HepG2 (cell line): ENCODE results near the gene ATP5PF. TPM values are rescaled to one million over a fixed set of nuclear protein-coding genes. Genes with fewer than 3 reads are reported as not detected.

Source experiments
- BCLAF1 ChIP-seq: fragments of 450-650 bp; IDR thresholded peaks from 2 replicates; pipeline ENCODE4 v1.6.1; 2017; ENCODE audit warnings: mild to moderate bottlenecking
- JUNB ChIP-seq: sonication (generic); formaldehyde crosslinking; IDR thresholded peaks from 2 replicates; pipeline ENCODE4 v1.8.0; 2022; ENCODE audit warnings: missing genetic modification reagents, mild to moderate bottlenecking, borderline replicate concordance
- MAZ ChIP-seq, 2 experiments: sonication (generic) in 1 of 2; formaldehyde crosslinking in 1 of 2; IDR thresholded peaks; 2 replicates each; pipeline versions ENCODE4 v1.5.0 to v1.6.1; 2012 to 2020; ENCODE audit warnings: low read depth in 2 of 2, mild to moderate bottlenecking in 2 of 2, borderline replicate concordance in 1 of 2, improper control_type of control experiment in 1 of 2, low read length in 1 of 2, missing genetic modification reagents in 1 of 2, moderate library complexity in 1 of 2
- NFE2L2 ChIP-seq: fragments of 150-350 bp; IDR thresholded peaks from 2 replicates; pipeline ENCODE4 v1.6.1; 2014; ENCODE audit warnings: low read length
- NFRKB ChIP-seq: fragments of 450-650 bp; IDR thresholded peaks from 2 replicates; pipeline ENCODE4 v1.6.1; 2017
- POLR2AphosphoS2 ChIP-seq: IDR thresholded peaks from 2 replicates; pipeline ENCODE4 v1.6.1; 2011; ENCODE audit warnings: low read depth, low read length, improper control_type of control experiment
- SUZ12 ChIP-seq: fragments of 150-350 bp; IDR thresholded peaks from 2 replicates; pipeline ENCODE4 v1.6.1; 2014; ENCODE audit warnings: low read depth, low read length
- TBX2 ChIP-seq: sonication (generic); formaldehyde crosslinking; IDR thresholded peaks from 2 replicates; pipeline ENCODE4 v1.5.0; 2020; ENCODE audit warnings: missing genetic modification reagents, mild to moderate bottlenecking, borderline replicate concordance
- ZBTB26 ChIP-seq: IDR thresholded peaks from 2 replicates; pipeline ENCODE4 v1.6.1; 2016; ENCODE audit warnings: missing compliant biosample characterization, missing genetic modification reagents, borderline replicate concordance
- ZBTB46 ChIP-seq: sonication (generic); formaldehyde crosslinking; IDR thresholded peaks from 2 replicates; pipeline ENCODE4 v1.4.0; 2020; ENCODE audit warnings: mild to moderate bottlenecking, missing genetic modification reagents, borderline replicate concordance
- ZKSCAN5 ChIP-seq: sonication (generic); formaldehyde crosslinking; IDR thresholded peaks from 2 replicates; pipeline ENCODE4 v1.5.1; 2020; ENCODE audit warnings: mild to moderate bottlenecking, missing genetic modification reagents
- ZNF337 ChIP-seq: sonication (generic); formaldehyde crosslinking; IDR thresholded peaks from 2 replicates; pipeline ENCODE4 v1.5.1; 2020; ENCODE audit warnings: missing genetic modification reagents, low read depth, mild to moderate bottlenecking, borderline replicate concordance
- ZNF549 ChIP-seq: sonication (generic); formaldehyde crosslinking; IDR thresholded peaks from 2 replicates; pipeline ENCODE4 v1.5.0; 2020; ENCODE audit warnings: missing genetic modification reagents
- polyA plus RNA-seq, 8 experiments: library from polyadenylated mRNA; depleted of rRNA in 3 of 8; stranded (reverse) in 7 of 8; unstranded in 1 of 8; fragments of >200 nt; fragmentation: Illumina TruSeq in 4 of 8; extraction: Trizol in 4 of 8; gene quantifications; 2 replicates each; pipeline versions ENCODE4 v1.2.1 to v1.2.3, GENCODE V29; 2011 to 2016; ENCODE audit warnings: low read depth in 4 of 8, missing spikeins in 1 of 8, mixed read lengths in 1 of 8; ENCODE audit not compliant: insufficient read depth in 1 of 8
- total RNA-seq, 5 experiments: library from RNA; depleted of rRNA; stranded (reverse); fragments of >200 nt; fragmentation: Illumina TruSeq; extraction: Trizol; gene quantifications; 2 replicates each; pipeline ENCODE4 v1.2.3, GENCODE V29; 2016; ENCODE audit warnings: low read depth in 1 of 5
- TF ChIP-seq, protein P1 (sequence below): sonication (generic); formaldehyde crosslinking; IDR thresholded peaks from 2 replicates; pipeline ENCODE4 v1.4.0; 2020; ENCODE audit warnings: low read depth, mild to moderate bottlenecking, missing genetic modification reagents
- TF ChIP-seq, protein P2 (sequence below): sonication (generic); formaldehyde crosslinking; IDR thresholded peaks from 2 replicates; pipeline ENCODE4 v1.5.1; 2020; ENCODE audit warnings: missing genetic modification reagents, mild to moderate bottlenecking, borderline replicate concordance

Gene ATP5PF
- total and polyA plus RNA-seq, 2 of the 13 experiments (the other 11 are each of a cell fraction or from before 2014, with no cell fraction given): 131 to 157 TPM

DNA sequence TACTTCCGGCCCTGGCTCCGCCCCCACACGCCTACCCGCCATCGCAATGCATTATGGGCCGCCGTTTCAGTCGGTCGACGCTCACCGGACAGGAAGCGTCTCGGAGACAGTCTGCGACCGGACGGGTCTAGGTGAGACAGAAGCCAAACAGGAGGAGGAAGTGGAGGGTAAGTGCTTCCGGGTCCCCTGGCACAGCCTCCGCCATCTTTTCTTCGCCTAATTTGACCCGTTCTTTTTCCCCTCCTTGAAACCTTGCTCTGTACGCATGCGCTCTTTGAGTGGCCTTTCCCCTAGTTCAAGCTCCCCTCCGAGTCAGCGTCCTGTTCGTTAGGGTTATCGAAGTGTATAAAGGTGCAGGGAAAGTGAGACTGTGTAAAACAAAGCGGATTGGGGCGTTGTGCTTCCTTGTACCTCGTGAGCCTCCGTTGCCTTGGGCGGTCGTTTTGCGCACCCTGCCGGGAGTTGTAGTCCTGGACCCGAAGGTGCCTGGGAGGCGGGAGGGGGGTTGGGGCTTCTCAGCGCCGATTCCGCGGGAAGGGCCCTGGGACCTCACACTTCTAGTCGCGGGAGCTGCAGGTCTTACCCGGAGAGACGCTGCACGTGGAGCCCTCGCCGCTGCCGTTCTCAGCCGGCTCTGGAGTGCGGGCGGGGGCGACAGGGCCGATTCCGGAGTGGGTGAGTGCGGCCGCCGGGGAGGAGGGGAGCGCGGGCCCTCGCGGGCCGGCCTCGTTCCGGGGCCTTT, at the start of gene ATP5PF, which contains the start of gene GABPA (continued):
- TF ChIP-seq, protein P1, sequence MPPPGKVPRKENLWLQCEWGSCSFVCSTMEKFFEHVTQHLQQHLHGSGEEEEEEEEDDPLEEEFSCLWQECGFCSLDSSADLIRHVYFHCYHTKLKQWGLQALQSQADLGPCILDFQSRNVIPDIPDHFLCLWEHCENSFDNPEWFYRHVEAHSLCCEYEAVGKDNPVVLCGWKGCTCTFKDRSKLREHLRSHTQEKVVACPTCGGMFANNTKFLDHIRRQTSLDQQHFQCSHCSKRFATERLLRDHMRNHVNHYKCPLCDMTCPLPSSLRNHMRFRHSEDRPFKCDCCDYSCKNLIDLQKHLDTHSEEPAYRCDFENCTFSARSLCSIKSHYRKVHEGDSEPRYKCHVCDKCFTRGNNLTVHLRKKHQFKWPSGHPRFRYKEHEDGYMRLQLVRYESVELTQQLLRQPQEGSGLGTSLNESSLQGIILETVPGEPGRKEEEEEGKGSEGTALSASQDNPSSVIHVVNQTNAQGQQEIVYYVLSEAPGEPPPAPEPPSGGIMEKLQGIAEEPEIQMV: peak; percentile 73; the same call in 1 of the 2 replicates
- peak; percentile 25; the same call in 1 of the 2 replicates for TF ChIP-seq ZBTB26 (CRISPR knock-in tag)
- TF ChIP-seq SUZ12: peak; percentile 69
- TF ChIP-seq POLR2AphosphoS2: peak; percentile 67; the same call in 1 of the 2 replicates
- TF ChIP-seq NFRKB: peak; percentile 94
- TF ChIP-seq ZKSCAN5 (CRISPR knock-in tag): no peak
- peak; percentile 78 for TF ChIP-seq MAZ (IDR thresholded peaks at IDR 0.05; ENCODE audit: borderline replicate concordance, low read depth, low read length)
- peak; percentile 77 for TF ChIP-seq MAZ (CRISPR knock-in tag; IDR thresholded peaks at IDR 0.05; ENCODE audit: low read depth)
- no peak for TF ChIP-seq JUNB (CRISPR knock-in tag)
- no peak for TF ChIP-seq ZNF549
- TF ChIP-seq BCLAF1: no peak
- no peak for TF ChIP-seq NFE2L2
- TF ChIP-seq, protein P2, sequence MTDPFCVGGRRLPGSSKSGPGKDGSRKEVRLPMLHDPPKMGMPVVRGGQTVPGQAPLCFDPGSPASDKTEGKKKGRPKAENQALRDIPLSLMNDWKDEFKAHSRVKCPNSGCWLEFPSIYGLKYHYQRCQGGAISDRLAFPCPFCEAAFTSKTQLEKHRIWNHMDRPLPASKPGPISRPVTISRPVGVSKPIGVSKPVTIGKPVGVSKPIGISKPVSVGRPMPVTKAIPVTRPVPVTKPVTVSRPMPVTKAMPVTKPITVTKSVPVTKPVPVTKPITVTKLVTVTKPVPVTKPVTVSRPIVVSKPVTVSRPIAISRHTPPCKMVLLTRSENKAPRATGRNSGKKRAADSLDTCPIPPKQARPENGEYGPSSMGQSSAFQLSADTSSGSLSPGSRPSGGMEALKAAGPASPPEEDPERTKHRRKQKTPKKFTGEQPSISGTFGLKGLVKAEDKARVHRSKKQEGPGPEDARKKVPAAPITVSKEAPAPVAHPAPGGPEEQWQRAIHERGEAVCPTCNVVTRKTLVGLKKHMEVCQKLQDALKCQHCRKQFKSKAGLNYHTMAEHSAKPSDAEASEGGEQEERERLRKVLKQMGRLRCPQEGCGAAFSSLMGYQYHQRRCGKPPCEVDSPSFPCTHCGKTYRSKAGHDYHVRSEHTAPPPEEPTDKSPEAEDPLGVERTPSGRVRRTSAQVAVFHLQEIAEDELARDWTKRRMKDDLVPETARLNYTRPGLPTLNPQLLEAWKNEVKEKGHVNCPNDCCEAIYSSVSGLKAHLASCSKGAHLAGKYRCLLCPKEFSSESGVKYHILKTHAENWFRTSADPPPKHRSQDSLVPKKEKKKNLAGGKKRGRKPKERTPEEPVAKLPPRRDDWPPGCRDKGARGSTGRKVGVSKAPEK (CRISPR knock-in tag): no peak
- TF ChIP-seq ZBTB46 (CRISPR knock-in tag): no peak
- TF ChIP-seq TBX2 (CRISPR knock-in tag): peak; percentile 63; the same call in 1 of the 2 replicates
- no peak for TF ChIP-seq ZNF337
